Neutrophil (primary cell): ENCODE results near the gene OR2T12.
"Not testable (repeated sequence)": the region's sequence is repeated elsewhere in the genome, so short reads cannot be mapped to it uniquely, and the experiment has no call there.

Source experiments
- H3K27ac ChIP-seq: fragments of 200-600 bp; sonication (generic); 2 replicates; pipeline ENCODE4 v1.5.1; 2016; ENCODE audit warnings: mild to moderate bottlenecking, moderate library complexity
- H3K27me3 ChIP-seq: fragments of 200-600 bp; sonication (generic); 2 replicates; pipeline ENCODE4 v1.6.0; 2016; ENCODE audit warnings: mild to moderate bottlenecking
- H3K36me3 ChIP-seq: fragments of 200-600 bp; sonication (generic); 2 replicates; pipeline ENCODE4 v1.5.1; 2017
- H3K4me1 ChIP-seq, 2 experiments: fragments of 200-600 bp in 1 of 2; sonication (generic) in 1 of 2; 1 replicate in 1 of 2; 2 replicates in 1 of 2; pipeline versions ENCODE4 v1.5.1 to v1.6.1; 2013 to 2016; ENCODE audit warnings: low read depth in 1 of 2, low read length in 1 of 2, mild to moderate bottlenecking in 1 of 2, moderate library complexity in 1 of 2; ENCODE audit not compliant: control insufficient read depth in 1 of 2, insufficient read depth in 1 of 2
- H3K4me3 ChIP-seq, 2 experiments: fragments of 200-600 bp in 1 of 2; sonication (generic) in 1 of 2; 1 replicate in 1 of 2; 2 replicates in 1 of 2; pipeline ENCODE4 v1.5.1; 2013 to 2016; ENCODE audit warnings: low read depth in 1 of 2, low read length in 1 of 2, mild to moderate bottlenecking in 1 of 2, moderate library complexity in 1 of 2
- H3K9me3 ChIP-seq: fragments of 200-600 bp; sonication (generic); 2 replicates; pipeline ENCODE4 v1.5.1; 2016
- CTCF ChIP-seq: fragments of 200-600 bp; sonication (generic); IDR thresholded peaks from 2 replicates; pipeline ENCODE4 v1.5.1; 2016; ENCODE audit warnings: antibody characterized with exemption

OR2T12 gene

GRCh38 chr1:248303324-248303723 is at the start of gene OR2T12:
Gene OR2T12 (minus strand): TSS chr1:248303424. CDS start chr1:248295578, 7,846 bp downstream.
- no peak for TF ChIP-seq CTCF
- no peaks in the 10 kb centered on the region for H3K4me1 ChIP-seq
- no peaks in the 10 kb centered on the region for H3K9me3 ChIP-seq
- H3K4me3 ChIP-seq: no peak within 1 kb of the TSS
- H3K27ac ChIP-seq: no peak within 1 kb of the TSS
- H3K27me3 ChIP-seq: no peaks in the 10 kb centered on the region
- H3K36me3 ChIP-seq: no peaks in the 10 kb centered on the region

- Histone ChIP-seq H3K9me3 (no peaks in the 10 kb centered on the region), H3K4me3 (no peak within 1 kb of the TSS), H3K27ac (no peak within 1 kb of the TSS), H3K4me1 (no peaks in the 10 kb centered on the region), H3K36me3 (no peaks in the 10 kb centered on the region), H3K27me3 (no peaks in the 10 kb centered on the region)
- TF ChIP-seq CTCF: no peak
Observed at GRCh38 chr1:248348475-248348874, 45.3 kb upstream of the OR2T12 start, which contains the start of gene OR14C36. Gene OR14C36 (plus strand): TSS chr1:248348775. CDS start chr1:248348775, 0 bp downstream.

- no peak overlapping the region for H3K27ac ChIP-seq
- H3K36me3 ChIP-seq: no peaks in the 10 kb centered on the region
- no peaks in the 10 kb centered on the region for H3K9me3 ChIP-seq
- H3K27me3 ChIP-seq: no peaks in the 10 kb centered on the region
- no peak for TF ChIP-seq CTCF
- H3K4me1 ChIP-seq: no peaks in the 10 kb centered on the region
- no peak overlapping the region for H3K4me3 ChIP-seq
Observed at GRCh38 chr1:248343451-248343850, 40.2 kb upstream of the OR2T12 start.

GRCh38 chr1:248324468-248324867 is 21.2 kb upstream of the OR2T12 start, which contains the start of gene OR2M7:
Gene OR2M7 (minus strand): TSS chr1:248324568. CDS start chr1:248324568, 0 bp downstream.
- no peak for TF ChIP-seq CTCF
- H3K4me3 ChIP-seq: no peak within 1 kb of the TSS
- H3K36me3 ChIP-seq: no peaks in the 10 kb centered on the region
- H3K27ac ChIP-seq: no peak within 1 kb of the TSS
- H3K4me1 ChIP-seq: no peaks in the 10 kb centered on the region
- no peaks in the 10 kb centered on the region for H3K27me3 ChIP-seq
- no peaks in the 10 kb centered on the region for H3K9me3 ChIP-seq

GRCh38 chr1:248316796-248317195 is 13.6 kb upstream of the OR2T12 start:
- Histone ChIP-seq H3K4me1 (no peaks in the 10 kb centered on the region), H3K4me3 (no peak overlapping the region), H3K9me3 (peaks cover 3% of the 10 kb centered on the region), H3K36me3 (no peaks in the 10 kb centered on the region), H3K27me3 (no peaks in the 10 kb centered on the region), H3K27ac (no peak overlapping the region)
- no peak for TF ChIP-seq CTCF

- H3K4me3 ChIP-seq, H3K27ac ChIP-seq, H3K9me3 ChIP-seq, H3K27me3 ChIP-seq, H3K36me3 ChIP-seq, H3K4me1 ChIP-seq: not testable (repeated sequence)
Observed at GRCh38 chr1:248306740-248307139, 3.5 kb upstream of the OR2T12 start.
